Smooth muscle cell (in vitro differentiated cells): ENCODE measurements around the gene TERT. TPM values are rescaled to one million over a fixed set of nuclear protein-coding genes. Genes with fewer than 3 reads are reported as not detected.

Experiments
- DNase-seq: peaks from one replicate; lab custom pipeline; 2025; ENCODE audit not compliant: unreplicated experiment; lab: John Stamatoyannopoulos, UW
- H2AFZ ChIP-seq: fragments of 200-600 bp; sonication (generic); 2 replicates; pipeline ENCODE4 v1.6.0; 2016; ENCODE audit warnings: antibody characterized with exemption, low read depth, mild to moderate bottlenecking
- H3F3A ChIP-seq: fragments of 200-600 bp; sonication (generic); 2 replicates; pipeline ENCODE4 v1.6.0; 2017; ENCODE audit warnings: antibody characterized with exemption, low read depth
- H3K27ac ChIP-seq: fragments of 200-600 bp; sonication (generic); 2 replicates; pipeline ENCODE4 v1.5.1; 2016; ENCODE audit warnings: low read depth, mild to moderate bottlenecking
- H3K27me3 ChIP-seq: fragments of 200-600 bp; sonication (generic); 2 replicates; pipeline ENCODE4 v1.6.1; 2016; ENCODE audit warnings: low read depth, mild to moderate bottlenecking
- H3K36me3 ChIP-seq: fragments of 200-600 bp; sonication (generic); 2 replicates; pipeline ENCODE4 v1.5.1; 2016; ENCODE audit warnings: low read depth
- H3K4me1 ChIP-seq: fragments of 200-600 bp; sonication (generic); 2 replicates; pipeline ENCODE4 v1.5.1; 2016; ENCODE audit warnings: low read depth
- H3K4me2 ChIP-seq: fragments of 200-600 bp; sonication (generic); 2 replicates; pipeline ENCODE4 v1.6.0; 2016; ENCODE audit warnings: mild to moderate bottlenecking
- H3K4me3 ChIP-seq: fragments of 200-600 bp; sonication (generic); 2 replicates; pipeline ENCODE4 v1.5.1; 2016; ENCODE audit warnings: mild to moderate bottlenecking
- H3K79me2 ChIP-seq: fragments of 200-600 bp; sonication (generic); 2 replicates; pipeline ENCODE4 v1.6.0; 2016; ENCODE audit warnings: low read depth, mild to moderate bottlenecking
- H3K9ac ChIP-seq: fragments of 200-600 bp; sonication (generic); 2 replicates; pipeline ENCODE4 v1.6.0; 2016; ENCODE audit warnings: low read depth
- H3K9me3 ChIP-seq: fragments of 200-600 bp; sonication (generic); replicated peaks from 2 replicates; pipeline ENCODE4 v1.5.1; 2016; ENCODE audit warnings: low read depth
- H4K20me1 ChIP-seq: fragments of 200-600 bp; sonication (generic); 2 replicates; pipeline ENCODE4 v1.6.0; 2016; ENCODE audit warnings: low read depth
- CTCF ChIP-seq: fragments of 200-600 bp; sonication (generic); IDR thresholded peaks from 2 replicates; pipeline ENCODE4 v1.5.1; 2017; ENCODE audit warnings: borderline replicate concordance, mild to moderate bottlenecking, antibody characterized with exemption; ENCODE audit not compliant: insufficient read depth, poor library complexity, severe bottlenecking
- WGBS: methylation state at CpG from one replicate; pipeline ENCODE4 v1.1.7; 2016; ENCODE audit warnings: low lambda C conversion rate; 5-methylcytosine and 5-hydroxymethylcytosine counted together
- microRNA-seq: library from miRNA; unstranded; fragments of <30 nt; microRNA quantifications from one replicate; pipeline ENCODE4, GENCODE V29; 2016; ENCODE audit warnings: borderline number of aligned reads
- polyA plus RNA-seq: library from polyadenylated mRNA; unstranded; fragments of >200 nt; fragmentation: Nextera tagmentation; extraction: Ambion mirVana; gene quantifications from 2 replicates; pipeline ENCODE4 v1.2.1, GENCODE V29; 2016
- small RNA-seq: library from RNA; depleted of rRNA; stranded (forward); fragments of <200 nt; gene quantifications from one replicate; pipeline ENCODE3, GENCODE V24; 2014
- total RNA-seq: library from RNA; depleted of rRNA; stranded (reverse); fragments of >200 nt; gene quantifications from 2 replicates; pipeline ENCODE4 v1.2.3, GENCODE V29; 2014

The TERT gene
- total and polyA plus RNA-seq, 2 experiments from 2014 or later: not detected

GRCh38 chr5:1203968-1204692 is 90.7 kb downstream of the TERT start:
- H3F3A ChIP-seq: no peaks in the 10 kb centered on the region
- H3K36me3 ChIP-seq: no peaks in the 10 kb centered on the region
- H3K9me3 ChIP-seq: no peaks in the 10 kb centered on the region
- H3K27me3 ChIP-seq: peaks cover 2% of the 10 kb centered on the region
- H2AFZ ChIP-seq: no peak overlapping the region
- no peak overlapping the region for H3K27ac ChIP-seq
- no peak for DNase-seq
- no peaks in the 10 kb centered on the region for H3K79me2 ChIP-seq
- no peak overlapping the region for H3K4me3 ChIP-seq
- no peak overlapping the region for H3K4me2 ChIP-seq
- 96% methylated on average over 25 of the region's 25 CpGs for WGBS
- no peak overlapping the region for H3K9ac ChIP-seq
- no peak for TF ChIP-seq CTCF
- no peaks in the 10 kb centered on the region for H3K4me1 ChIP-seq
- H4K20me1 ChIP-seq: no peaks in the 10 kb centered on the region

GRCh38 chr5:1203311-1203967 is 91.4 kb downstream of the TERT start:
- Histone ChIP-seq H3K4me1 (no peaks in the 10 kb centered on the region), H3K4me3 (no peak overlapping the region), H4K20me1 (no peaks in the 10 kb centered on the region), H3K9ac (no peak overlapping the region), H3K27ac (no peak overlapping the region), H3F3A (no peaks in the 10 kb centered on the region), H3K27me3 (peaks cover 5% of the 10 kb centered on the region), H2AFZ (no peak overlapping the region), H3K79me2 (no peaks in the 10 kb centered on the region), H3K9me3 (no peaks in the 10 kb centered on the region), H3K36me3 (no peaks in the 10 kb centered on the region), H3K4me2 (no peak overlapping the region)
- no peak for DNase-seq
- TF ChIP-seq CTCF: no peak
- WGBS: 95% methylated on average over 24 of the region's 24 CpGs

Small RNA genes within 50 kb of the gene (microRNA-seq; reads per million reads assigned to microRNA genes)
- gene MIR4457: not detected

Small RNA genes within 50 kb of the gene (small RNA-seq; reads per million reads assigned to genes)
- not detected for gene MIR4457

Other genes starting within 250 kb of the TERT start
- gene SLC12A7, start 183.0 kb downstream of the TERT start, total RNA-seq: 6.1 and 8.3 TPM in 2 replicates
- gene SLC12A7, start 183.0 kb downstream of the TERT start, polyA plus RNA-seq: 13.4 and 15.2 TPM in 2 replicates
- not detected in 2 replicates for gene SLC6A19, start 93.5 kb downstream of the TERT start, total RNA-seq
- not detected in 2 replicates for gene SLC6A19, start 93.5 kb downstream of the TERT start, polyA plus RNA-seq
- not detected in 2 replicates for gene SLC6A18, start 69.7 kb downstream of the TERT start, total RNA-seq
- not detected in 2 replicates for gene SLC6A18, start 69.7 kb downstream of the TERT start, polyA plus RNA-seq
- 86.3 and 127 TPM in 2 replicates for gene CLPTM1L, start 50.0 kb upstream of the TERT start, total RNA-seq
- gene CLPTM1L, start 50.0 kb upstream of the TERT start, polyA plus RNA-seq: 125 and 135 TPM in 2 replicates
- gene SLC6A3, start 150.4 kb upstream of the TERT start, total RNA-seq: not detected in 2 replicates
- gene SLC6A3, start 150.4 kb upstream of the TERT start, polyA plus RNA-seq: not detected in 2 replicates
- 42.7 and 52.0 TPM in 2 replicates for gene LPCAT1, start 228.9 kb upstream of the TERT start, total RNA-seq
- gene LPCAT1, start 228.9 kb upstream of the TERT start, polyA plus RNA-seq: 50.1 and 55.7 TPM in 2 replicates